GM04504 (cell line): ENCODE results near the gene HDHD5.
"Not testable (repeated sequence)": the region's sequence is repeated elsewhere in the genome, so short reads cannot be mapped to it uniquely, and the experiment has no call there.

ENCODE experiments used
- DNase-seq: peaks from one replicate; pipeline ENCODE4 v3.0.0-alpha.2; 2012; ENCODE audit warnings: low read depth

HDHD5 gene

GRCh38 chr22:17155941-17156340, 3.1 kb downstream of the HDHD5 start:
- DNase-seq = no peak

- no peak for DNase-seq
Measured at GRCh38 chr22:17152971-17153370, 6.1 kb downstream of the HDHD5 start.

DNA sequence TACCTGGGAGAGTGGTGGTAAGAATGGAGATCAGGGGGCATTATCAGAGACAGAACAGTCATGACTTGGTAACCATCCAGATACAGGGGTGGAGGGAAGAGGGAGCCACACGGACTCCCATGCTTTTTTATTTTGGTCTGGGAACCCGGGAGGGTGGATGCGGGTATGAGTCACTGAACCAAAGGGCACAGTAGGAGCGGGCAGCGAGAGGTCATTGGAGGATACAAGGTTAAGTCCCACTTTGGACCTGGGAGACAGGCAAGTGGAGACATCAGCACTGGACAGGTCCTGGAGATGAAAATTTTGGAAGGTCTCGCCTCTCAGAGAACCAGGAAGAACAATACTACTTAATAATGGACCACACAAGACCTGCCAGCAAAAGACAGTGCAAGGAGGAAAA, 6.7 kb downstream of the HDHD5 start:
- no peak for DNase-seq

DNA sequence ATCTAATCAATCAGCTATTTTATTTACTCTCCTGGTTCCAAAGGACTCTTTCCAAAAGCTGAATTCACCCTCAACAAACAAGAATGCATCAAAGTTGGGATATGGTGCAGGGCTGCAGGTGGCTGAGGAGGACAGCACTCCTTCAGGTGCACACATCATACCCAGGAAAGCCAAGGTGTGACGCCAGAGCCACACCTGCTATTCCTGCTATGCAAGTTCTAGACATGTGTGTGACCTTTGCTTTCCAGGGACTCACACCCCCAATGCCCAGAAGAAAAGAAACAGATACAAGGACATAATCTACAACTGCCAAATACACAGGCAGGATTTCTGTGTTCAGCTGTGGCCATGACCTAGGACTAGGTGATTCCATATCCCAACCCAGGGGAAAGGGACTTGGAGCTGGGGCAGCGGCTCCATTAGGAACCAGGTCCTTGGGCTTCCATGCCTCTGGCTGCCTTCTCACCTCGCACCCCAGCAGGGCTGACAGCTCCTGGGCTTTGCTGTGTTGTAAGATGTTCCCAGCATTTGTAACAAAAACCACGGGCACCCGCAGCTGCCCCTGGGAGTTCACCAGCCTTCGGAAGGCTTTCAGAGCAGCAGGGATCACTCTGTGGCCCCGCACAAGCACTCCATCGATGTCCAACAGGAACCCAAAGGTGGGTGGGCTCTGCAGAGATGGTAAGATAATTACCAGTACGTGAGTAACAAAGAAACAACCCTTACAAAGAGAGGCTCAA, 9.8 kb downstream of the HDHD5 start:
- no peak for DNase-seq

GRCh38 chr22:17147458-17147857, 11.6 kb downstream of the HDHD5 start:
- not testable (repeated sequence) for DNase-seq

DNA sequence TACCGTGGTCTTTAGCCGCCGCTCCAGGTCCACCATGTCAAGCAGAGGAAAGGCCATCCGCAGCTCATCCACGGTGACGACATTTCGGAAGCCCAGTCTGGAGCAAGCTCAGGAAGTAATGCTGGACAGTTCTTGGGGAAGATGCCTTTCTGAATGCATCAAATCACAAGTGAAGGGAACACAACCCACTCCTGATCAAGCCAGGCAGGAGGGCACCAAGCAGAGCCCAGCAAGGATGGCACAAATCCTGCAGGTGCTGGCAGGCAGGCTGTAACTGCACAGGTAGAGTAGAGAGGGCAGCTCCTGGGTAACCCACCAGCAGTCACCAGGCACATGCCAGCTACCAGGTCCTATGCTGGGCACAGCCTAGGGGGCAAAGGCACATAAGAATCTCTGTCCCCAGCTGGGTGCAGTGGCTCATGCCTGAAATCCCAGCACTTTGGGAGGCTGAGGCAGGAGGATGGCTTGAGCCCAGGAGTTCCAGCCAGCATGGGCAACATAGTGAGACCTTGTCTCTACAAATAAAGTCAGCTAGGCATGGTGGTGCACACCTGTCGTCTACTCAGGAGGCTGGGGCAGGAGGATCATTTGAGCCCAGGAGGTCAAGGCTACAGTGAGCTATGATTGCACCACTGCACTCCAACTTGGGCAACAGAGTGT, 13.9 kb downstream of the HDHD5 start:
- no peak for DNase-seq

DNA sequence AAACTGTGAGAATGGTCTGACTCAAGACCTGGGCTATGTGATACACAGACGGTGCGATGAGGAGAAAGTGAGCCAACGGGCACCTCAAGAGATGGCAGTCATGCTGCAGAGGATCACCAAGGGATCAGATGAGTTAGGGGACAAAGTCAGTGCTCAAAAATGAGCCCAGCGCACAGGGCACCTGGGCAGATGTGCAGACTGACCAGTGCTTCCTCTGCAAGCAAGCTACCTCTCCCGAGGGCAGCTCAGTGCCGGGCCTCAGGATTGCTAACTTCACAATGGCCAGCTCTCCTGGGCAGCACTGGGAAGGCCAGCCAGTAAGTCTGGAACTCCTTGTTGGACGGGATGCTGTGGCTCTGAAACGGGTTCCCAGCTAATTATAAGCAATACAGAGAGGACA, 15.3 kb downstream of the HDHD5 start:
- DNase-seq = no peak

GRCh38 chr22:17143101-17143500, 16.0 kb downstream of the HDHD5 start:
- DNase-seq = no peak

DNA sequence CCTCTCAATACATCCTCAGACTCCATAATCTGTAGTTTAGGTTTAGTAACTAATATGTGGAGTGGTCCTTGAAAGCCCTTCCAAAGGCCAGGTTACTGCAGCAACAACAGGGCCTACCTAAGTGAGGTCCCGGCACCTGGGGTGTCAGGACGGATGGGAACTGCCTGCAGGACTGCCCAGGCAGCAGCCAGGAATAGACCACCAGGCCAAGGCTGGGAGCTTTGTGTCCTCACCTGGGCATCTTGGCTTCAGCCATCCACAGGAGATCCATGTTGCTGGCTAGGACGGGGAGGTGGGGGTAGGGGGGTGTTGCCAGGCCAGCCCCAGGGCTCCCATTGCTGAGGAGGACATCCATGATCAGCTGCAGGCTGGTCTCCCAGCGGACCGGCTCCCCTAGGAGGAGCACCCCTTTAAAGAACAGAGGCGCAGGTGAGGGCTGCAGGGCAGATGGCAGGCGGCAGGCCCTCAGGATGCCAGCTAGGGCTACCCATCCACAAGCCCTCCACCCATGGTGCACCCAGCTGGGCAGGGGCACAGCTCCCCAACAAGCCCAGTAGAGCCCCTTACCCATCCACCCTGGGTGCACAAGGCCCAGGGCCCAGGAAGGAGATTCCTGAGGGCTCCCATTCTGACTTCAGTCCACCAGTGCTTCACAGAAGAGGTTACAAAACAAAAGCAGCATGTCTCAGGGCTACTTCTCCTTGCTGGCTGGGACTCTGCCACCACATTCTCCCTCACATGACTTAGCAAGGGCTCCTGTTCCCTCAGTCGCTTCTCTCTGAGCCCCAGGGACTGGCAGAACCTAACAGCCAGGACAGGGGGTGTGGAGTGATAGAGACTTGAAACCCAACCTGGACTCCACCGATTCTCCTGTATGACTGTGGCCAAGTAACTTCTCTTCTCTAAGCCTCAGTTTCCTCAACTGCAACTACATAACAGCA, 18.0 kb downstream of the HDHD5 start:
- DNase-seq = no peak

GRCh38 chr22:17140022-17140421, 19.1 kb downstream of the HDHD5 start:
- no peak for DNase-seq

DNA sequence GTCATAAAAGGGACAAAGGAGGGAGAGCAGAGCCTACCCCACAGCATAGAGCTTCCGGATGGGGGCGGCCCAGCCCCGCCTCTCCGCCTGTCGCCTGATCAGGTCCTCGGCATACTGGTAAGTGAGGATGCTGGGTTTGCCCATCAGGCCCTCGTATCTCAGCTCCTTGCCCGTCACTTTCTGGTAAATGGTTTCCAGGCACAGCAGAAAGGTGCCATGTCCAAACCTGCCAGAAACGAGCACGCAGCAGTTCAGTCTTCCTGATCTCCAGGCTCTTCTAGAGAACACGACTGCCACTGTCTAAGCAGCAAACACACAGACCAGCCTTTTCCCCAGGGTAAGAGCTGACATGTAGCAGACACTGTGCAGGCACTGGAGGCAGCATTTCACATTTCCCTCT, 20.6 kb downstream of the HDHD5 start:
- no peak for DNase-seq

DNA sequence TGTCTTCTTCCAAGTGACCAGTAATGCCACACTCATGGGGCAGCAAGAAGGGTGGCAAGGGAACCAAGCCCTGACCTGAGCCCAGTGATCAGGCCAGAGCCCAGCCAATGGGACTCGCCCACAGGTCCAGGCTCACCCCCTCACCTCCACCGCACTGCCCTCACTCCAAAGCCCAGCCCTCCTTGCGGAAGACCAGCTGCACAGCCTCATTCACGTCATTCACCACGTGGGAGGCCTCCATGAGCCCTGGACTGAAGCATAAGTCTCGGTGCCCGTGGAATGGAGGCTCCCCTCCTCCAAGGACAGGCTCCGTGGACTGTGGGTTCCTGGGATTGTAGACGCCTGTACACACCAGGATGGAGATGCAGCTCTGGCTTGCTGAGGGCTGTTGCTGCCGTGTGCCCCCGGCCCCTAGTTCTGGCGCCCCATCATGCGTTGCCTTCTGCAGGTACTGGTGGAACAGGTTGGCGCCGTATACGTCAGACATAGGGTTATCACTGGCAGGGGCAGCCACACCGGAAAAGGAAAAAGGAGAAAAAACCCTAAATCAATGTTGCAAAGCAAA, 21.1 kb downstream of the HDHD5 start:
- DNase-seq = no peak

- no peak for DNase-seq
Measured at GRCh38 chr22:17137170-17137569, 21.9 kb downstream of the HDHD5 start.

DNA sequence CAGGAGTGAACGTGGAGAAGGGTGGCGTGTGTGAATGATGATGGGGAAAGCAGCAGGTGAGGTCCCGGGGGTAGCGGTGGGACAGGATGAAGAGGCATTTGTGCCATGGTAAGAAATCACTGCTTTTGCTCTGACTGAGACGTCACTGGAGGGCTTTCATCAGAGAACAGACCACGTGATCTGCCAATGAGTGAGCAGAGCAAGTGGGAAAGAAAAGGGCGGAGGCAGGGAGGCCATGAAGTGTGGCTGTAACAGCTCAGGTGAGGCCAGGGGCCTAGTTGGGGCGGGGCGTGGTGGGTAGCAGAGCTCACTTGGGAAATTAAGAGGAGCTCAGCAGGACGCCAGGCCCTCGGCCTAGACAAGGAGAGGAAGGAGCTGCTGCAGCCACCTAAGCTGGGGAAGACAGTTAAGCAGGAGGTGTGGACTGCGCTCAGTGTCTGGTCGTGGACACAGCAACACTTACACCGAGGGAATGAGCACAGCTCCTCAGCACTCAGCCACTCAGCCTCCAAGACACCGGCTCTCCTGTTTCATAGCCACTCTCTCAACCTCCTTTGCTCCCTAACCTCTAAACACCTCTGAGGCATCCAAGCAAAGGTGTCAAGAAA, 23.8 kb downstream of the HDHD5 start:
- no peak for DNase-seq

DNA sequence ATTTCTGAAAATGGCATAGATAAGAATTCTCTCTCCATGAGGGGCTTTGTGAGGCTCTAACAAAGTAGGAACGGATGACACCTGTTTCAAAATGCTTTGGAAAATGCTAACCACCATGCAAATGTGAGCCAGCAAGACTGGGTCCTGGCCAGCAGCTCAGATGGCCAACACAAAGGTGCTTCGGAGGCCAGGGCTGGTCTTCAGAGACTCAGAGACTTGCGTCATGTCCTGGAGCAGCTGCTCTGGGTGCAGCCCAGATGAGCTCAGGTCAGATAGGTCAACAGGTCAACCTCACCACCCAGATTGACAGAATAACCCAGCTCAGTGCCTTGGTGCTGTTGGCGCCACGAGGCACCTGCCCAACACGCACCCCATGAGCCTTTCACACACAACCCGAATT, 25.9 kb downstream of the HDHD5 start:
- DNase-seq = no peak

DNA sequence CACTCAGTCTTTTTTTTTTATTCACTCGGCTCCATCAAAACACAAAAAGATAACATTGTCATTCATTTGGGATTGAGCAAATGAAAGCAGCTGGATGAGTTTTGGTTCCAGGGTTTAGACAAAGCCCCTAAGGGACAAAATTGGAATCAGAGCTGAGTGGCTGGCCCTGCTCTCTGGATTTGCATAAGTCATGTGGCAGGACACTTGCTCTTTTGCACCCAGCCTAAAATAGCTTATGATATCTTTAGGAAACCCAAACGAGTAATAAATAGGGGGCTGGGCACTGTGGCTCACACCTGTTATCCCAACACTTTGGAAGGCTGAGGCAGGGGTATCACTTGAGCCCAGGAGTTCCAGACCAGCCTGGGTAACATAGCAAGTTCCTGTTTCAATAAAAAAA, 27.0 kb downstream of the HDHD5 start:
- no peak for DNase-seq

- DNase-seq = no peak
Measured at GRCh38 chr22:17131686-17132085, 27.4 kb downstream of the HDHD5 start.

GRCh38 chr22:17130199-17130598, 28.9 kb downstream of the HDHD5 start:
- DNase-seq = no peak

DNA sequence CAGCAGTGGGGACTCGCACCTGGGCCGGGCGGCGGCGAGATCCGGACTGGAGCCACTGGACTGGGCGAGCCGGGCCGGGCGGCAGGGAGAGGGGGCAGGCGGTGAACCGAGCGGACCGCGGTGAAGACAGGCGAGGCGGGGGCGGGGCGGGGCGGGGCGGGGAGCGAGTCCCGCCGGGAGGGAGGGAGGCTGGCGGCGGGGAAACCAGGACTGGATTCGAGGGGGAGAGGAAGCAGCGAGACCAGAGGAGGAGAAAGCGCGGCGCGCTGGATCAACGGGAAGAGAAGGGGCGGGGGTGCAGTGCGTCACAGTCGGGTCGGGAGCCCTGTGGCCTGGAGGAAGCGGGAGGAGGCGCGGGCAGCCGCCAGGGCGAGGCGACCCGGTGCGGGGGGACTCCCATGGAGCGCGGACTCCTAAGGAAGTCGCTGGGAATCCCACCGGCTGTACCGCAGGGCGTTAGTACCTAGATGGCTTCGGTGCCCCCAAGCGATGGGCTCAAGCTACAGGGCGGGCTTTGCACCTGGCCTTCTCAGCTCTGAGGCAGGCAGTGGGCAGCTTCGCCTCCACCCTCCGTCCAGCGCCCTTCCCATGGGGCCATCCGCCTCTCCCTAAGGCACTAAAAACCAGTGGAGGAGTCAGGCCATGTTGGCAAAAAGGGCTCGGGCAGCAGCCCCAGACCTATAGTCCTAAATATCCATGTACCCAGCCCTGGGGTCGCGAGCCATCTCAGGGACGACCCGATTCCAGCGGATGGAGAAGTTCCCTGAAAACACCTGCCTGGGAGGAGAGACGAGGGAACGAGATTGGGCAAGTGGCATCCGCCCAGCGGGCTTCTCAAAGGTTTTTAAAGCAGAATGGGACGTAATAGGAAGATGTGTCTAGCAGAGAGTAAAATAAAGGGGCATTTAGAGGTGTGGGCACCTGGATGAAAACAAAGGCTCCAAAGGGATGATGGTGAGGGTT, 37.6 kb downstream of the HDHD5 start, which contains the start of gene TMEM121B:
Gene TMEM121B (minus strand): TSS at position 128 of the 963 bp plus-strand sequence. CDS start 233 bp downstream, outside the sequence.
- no peak for DNase-seq

DNA sequence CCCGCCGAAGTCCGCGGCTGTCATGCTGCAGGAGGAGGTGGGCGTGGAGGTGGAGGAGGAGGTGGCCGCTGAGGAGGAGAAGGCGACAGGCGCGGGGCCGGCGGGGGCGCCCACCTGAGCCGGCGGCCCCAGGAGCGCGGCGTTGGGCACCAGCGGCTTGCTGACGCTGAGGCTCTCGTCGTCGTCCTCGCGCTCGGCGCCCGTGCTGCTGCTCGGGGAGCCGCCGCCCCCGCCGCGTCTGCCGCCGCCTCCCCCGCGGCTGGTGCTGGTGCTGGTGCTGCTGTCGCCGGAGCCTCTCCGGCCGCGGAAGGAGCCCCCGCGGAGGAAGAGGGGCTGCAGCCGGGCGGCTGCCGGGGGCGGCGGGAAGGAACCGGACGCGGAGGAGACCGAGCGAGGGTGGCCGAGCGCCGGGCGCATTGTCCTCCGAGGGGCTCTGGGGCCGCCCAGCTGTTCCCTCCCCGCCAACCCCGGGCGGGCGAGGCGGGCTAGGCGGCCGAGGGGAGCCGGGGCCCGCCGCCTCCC, 38.3 kb downstream of the HDHD5 start:
- no peak for DNase-seq
